GM23248 (cell line): ENCODE measurements around the gene TTC28.

Experiments
- EZH2 ChIP-seq: fragments of 200-600 bp; sonication (generic); IDR thresholded peaks from 2 replicates; pipeline ENCODE4 v1.6.1; 2018; ENCODE audit warnings: antibody characterized with exemption, mild to moderate bottlenecking; ENCODE audit not compliant: insufficient read depth, poor library complexity, severe bottlenecking
- EZH2phosphoT487 ChIP-seq: fragments of 200-600 bp; sonication (generic); IDR thresholded peaks from 2 replicates; pipeline ENCODE4 v1.6.1; 2018; ENCODE audit warnings: antibody characterized with exemption, moderate library complexity, mild to moderate bottlenecking, low read depth; ENCODE audit not compliant: insufficient read depth

DNA sequence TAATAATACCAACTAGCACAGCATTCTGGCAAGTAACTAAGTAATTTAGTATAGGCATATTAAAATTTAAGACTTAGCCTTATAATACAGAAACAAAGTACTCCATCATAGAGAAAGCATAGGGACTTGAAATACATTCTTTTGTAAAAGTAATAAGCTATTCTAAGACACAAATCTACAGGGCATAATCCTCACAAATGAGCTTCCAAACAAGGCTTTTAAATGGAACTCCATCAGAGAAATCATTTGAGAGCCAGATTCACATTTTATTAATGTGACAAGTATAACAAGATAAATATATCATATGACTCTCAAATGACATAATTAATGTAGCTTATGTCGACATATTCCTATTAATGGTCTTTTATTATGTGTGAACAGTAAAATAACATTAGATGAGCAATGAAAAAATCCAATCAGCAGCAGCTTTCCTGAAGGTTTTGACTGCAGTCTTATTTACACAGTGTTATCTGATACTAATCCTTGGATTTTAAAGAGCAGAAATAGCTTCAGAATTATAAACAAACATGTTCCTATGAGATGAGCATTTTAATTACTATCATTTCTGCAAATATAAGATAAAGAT is 241.4 kb downstream of the TTC28 start:
- TF ChIP-seq EZH2phosphoT487 (no peak), EZH2 (no peak)
